NCI-H2107 treated with DMSO at 0.1 percent for 48 hours (cell line): ENCODE measurements around the gene PLXNA4.

Experiments used
- DNase-seq: peaks from one replicate; lab custom pipeline; 2025; ENCODE audit not compliant: unreplicated experiment; lab: John Stamatoyannopoulos, UW

The PLXNA4 gene

DNA sequence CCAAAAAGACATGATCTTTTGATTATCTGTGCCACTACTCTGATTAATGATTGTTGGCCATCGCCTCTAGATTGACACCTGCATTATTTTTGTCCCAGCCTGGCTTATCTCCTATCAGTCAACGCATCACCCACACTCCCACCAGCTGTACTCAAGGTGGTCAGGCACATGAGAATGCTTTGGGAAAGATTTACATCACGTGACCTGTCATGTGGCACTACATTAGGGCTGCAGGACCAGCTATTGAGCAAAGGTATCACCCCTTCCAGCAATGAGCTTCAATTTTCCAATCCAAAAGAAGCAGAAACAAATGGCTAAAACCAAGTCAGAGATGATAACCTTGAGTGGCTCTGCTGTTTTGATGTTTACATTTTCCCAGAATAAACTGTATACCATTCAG, 204.3 kb downstream of the PLXNA4 start:
- no peak for DNase-seq

DNA sequence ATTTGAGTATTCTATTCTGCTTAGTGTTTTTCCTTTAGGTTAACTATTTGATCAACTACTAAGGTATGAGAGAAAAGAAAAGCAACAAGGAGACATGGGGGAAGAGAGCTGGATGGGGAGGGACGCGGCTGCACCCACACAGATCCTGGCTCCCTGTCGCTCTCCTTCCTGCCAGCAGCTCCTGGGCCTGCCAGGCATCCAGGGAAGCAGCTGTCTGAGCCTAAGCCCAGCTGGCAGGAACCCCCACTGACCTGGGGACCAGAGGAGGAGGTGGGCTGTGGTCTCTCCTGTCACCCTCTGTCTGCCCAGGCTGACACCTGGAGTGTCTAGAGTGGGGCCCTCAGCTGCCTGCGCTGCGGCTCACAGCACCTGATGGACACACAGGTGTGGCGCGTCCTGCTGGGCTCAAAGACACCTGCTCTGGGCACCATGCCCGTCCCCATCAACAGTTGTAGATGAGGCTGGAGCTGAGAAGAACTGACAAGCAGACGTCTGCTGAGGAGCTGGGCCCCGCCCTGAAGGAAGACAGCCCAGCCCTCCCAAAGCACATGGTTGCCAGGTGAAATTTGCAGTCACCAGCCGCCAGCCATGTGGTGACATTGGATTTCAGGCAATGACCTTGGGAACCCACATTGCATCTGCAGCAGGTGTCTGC, 207.9 kb downstream of the PLXNA4 start:
- DNase-seq, result peak; percentile 87

DNA sequence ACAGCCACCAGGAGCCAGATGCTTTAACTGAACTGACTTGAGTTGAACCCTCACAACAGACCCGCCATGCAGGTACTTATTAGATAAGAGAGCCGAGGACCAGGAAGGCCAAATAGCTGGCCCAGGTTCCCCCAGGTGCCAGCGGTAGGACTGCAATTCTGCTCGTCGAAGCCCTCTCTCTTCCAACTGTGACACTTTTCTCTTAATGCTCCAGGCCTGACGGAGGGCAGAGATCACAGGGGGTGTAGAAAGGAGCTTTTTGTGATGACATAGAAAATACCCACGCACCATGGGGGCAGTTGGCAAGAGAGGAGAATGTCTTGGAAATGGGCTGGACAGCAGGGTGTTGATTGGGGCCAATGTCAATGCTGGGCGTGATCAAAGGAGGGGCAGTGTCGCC, 208.5 kb downstream of the PLXNA4 start:
- DNase-seq, result no peak

DNA sequence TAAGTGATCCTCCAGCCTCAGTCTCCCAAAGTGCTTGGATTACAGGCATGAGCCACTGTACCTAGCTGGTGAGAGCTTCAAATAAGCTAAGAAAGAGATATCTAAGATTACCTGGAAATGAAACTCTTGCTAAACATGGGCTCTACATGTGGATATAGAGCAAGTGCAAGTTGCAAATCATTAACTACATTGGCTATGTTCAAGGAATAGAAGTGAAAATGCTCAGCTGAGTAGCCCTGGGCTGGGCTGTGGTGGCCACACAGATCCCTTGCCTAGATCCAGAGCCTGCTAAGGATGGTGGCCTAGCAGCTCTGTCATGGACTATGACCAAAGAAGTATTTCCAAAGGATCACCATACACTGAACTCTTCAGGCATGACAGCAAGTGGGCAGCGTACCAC, 209.3 kb downstream of the PLXNA4 start:
- no peak for DNase-seq

DNA sequence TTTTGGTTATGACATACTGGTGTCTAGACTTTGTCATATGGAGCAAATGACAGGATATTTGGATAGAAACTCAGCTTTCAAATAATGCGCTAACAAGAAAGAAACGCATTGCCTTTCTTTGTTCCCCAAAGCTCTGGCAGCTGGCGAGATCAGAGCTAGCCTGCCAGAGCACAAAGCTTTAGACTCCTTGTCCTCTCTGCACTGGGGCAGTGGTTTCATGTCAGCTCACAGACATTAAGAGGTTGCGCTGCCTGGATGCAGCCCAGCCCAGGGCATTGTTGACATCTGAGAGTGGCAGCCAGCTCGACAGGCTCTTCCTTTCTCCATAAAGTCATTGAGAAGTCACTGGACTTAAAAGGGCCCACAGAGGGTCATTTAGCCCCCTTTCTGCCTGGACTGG, 212.0 kb downstream of the PLXNA4 start:
- DNase-seq, result no peak

DNA sequence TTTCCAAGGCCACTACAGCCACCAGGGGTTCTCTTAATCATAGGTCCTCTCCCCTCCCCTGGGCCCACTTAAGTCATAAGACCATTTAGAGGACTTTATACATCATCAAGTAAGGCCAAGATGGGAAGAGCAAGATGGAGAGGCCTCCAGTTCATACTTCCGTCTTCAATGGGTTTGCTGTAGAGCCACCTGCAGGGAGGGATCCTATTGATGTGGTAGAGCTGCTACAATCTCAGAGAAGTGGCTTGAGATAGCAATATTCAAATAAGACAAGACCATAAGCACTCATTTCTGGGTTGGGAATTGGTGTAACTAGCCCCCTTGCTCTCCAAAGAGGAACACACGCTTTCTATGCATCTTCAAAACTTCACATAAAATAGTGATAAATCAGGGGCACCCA, 214.2 kb downstream of the PLXNA4 start:
- no peak for DNase-seq

DNA sequence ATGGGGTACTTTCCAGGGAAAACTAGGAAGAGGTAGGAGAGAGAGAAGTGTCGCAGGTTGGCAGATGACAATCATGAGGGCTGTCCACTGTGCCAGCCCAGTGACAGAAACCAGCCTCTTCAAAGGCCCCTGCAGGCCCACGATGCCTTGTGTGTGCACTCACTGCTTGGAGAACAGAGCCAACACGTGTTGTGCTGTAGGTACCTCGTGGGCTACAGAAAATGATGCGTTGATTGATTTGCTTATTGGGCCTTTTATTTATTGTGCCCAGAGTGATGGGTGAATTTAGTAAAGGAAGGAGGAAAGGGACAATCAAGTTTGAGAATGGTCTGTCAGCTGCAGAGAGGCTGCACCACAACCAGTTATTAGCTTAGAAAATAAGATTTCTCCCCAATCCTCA, 215.1 kb downstream of the PLXNA4 start:
- no peak for DNase-seq

DNA sequence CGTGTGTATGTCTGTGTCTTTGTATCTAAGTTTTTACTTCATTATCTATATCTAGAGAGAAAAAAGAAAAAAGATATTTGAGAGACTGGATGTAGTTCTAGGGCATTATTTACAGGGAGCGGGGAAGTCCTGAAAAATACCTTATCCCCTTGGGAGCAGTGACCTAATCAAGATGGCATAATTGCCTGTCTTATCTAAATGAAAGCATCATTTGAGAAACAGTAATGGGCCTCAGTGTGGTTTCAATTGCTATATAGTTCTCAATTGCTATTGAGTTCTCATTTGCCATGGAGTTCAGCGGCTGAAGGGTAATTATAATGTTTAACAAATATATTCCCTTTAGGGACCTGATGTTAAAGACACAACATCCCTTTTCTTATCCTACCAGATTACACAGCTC, 216.5 kb downstream of the PLXNA4 start:
- DNase-seq, result no peak

DNA sequence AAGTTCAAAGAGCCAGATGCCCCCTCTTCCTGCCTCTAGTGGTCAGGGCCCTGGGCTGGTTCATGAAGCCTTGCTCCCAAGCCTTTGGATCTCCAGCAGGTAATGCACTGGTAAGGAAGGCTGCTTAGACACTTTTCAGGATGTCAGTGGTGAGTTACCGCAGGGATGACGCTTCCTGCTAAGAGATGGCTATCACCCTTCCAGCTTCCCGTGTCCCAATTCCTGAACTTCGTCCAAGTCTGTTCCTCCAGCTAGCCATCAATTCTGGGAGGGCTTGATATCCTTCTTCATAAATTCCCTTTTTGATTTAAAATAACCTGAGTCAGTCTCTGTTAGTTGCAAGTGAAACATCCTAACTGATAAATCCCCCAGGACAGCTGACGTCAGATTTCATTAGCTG, 221.2 kb downstream of the PLXNA4 start:
- DNase-seq, result no peak

DNA sequence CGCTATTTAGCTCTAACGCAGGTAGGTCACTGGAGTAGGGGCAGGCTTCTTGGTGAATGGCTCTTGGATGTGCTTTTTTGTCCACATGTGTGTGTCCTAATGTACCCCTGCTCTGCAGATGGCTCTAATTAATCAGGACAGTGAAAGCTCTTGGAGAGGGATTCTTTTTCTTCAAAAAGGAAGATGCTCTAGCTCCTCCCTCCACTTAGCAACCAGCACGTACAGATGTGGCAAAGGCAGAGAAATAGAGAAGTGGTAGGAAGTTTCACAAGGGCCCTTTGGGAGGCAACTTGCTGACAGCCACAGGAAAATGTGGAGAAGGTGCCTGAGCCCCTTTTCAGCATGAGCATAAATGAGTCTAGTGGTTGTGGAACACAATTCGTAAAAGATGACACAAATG, 221.7 kb downstream of the PLXNA4 start:
- no peak for DNase-seq

DNA sequence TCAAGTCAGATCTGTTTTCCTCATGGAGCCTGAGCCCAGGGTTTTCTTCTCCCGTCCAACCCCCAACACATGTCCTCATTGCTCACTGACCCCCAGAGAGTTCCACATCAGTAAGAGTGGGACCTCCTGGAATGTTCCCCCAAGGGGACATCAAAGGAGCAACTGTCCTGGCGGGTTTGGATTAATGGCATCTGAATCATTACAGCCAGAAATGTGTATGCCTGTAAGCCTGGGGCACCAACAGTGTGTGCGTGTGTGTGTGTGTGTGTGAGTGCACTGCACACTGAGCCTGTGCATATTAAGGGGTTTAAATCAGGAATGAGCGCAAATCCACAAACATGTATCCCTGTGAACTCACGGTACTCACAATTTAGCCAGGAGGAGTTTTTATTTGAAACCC, 222.3 kb downstream of the PLXNA4 start:
- no peak for DNase-seq

DNA sequence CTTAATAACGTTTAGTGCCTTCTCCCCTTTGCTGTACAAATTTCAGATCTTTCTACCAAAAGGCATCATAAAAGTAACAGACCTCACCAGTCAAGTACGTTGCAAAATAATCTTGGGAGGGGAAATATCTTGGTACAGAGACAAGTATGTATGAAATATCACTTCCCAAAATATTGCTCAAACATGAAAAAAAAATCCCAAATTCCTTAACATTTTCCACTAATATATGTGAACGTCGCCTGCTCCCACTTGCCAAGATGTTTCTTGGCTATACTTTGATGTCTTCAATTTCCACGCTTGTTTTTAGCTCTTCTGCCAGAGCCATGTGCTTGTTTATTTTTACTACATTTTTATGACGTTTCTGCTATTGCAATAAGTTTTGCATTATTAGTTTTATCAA, 223.5 kb downstream of the PLXNA4 start:
- DNase-seq, result no peak

DNA sequence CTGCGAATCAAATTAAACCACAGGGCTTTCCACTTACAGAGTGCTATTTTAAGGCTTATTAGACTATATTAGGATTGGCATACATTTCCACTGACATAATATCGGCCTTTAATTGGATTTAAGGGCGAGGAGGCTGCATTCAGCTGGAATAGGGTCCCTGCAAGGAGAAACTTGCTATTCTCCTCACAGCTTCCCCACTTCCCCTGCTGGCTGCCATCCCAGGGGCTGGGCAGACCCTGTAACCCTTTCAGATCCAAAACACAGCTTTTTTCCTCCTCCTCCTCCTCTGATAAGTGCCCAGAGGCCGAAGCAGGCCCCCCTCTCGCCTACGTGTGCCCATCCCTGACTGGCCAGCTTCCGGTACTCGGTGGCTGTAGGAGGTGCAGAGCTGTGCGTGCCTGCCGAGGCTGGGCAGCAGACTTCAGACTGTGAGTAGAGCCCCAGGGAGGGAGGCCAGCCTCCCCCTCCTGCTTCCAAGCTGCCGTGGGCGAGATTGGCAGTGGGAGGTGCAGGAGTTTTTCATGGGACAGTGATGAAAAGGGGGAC, 224.2 kb downstream of the PLXNA4 start:
- DNase-seq, result no peak

DNA sequence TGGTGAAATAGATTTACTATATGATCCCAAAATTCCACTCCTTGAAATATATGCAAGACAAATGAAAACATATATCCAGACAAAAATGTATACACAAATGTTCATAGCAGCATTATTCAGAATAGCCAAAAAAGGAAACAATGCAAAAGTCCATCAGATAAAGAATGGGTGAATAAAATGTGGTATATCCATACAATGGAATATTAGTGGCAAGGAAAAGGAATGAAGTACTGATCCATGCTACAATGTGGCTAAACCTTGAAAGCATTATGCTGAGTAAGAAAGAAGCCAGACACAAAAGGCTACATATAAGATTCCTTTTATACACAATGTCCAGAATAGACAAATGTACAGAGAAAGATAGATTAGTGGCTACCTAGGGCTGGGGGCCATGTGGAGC, 225.5 kb downstream of the PLXNA4 start:
- DNase-seq, result no peak

DNA sequence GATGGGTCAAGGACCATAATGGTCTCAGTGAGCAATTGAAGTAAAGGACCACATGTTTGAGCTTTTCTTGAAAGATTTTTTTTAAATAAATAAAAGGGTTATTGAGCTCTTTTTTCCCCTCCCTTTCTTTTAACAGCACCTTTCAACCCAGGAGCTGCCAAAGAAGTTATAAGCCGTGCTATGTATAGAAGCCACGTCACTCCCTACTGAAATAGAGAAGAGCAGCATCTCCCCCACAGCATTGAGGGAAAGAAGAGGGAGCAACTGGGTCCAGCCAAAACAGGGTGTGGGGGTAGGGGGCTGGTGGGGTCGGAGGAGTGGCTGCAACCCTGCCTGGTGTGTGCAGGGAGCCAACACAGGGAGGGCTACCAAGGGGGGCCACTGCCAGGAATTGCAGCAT, 227.2 kb downstream of the PLXNA4 start:
- DNase-seq, result no peak

DNA sequence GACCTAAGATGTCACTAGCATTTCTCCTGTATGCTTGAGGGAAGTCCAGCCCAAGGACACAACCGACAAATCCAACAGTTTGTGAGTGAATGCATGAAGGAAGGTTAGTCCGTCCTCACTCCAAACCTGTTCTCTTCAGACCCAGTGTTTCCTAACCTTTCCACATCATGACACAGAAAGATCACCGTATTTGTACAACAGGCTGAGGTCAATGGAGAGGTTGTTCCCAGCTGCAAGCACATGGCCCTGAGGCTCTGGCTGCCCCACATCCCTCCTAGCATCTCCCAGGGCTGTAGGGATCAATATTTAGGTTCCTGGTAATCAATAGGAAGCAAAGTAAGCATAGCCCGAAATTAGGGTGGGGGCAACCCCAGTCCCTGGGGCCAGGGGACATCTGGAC, 227.9 kb downstream of the PLXNA4 start:
- DNase-seq, result no peak

DNA sequence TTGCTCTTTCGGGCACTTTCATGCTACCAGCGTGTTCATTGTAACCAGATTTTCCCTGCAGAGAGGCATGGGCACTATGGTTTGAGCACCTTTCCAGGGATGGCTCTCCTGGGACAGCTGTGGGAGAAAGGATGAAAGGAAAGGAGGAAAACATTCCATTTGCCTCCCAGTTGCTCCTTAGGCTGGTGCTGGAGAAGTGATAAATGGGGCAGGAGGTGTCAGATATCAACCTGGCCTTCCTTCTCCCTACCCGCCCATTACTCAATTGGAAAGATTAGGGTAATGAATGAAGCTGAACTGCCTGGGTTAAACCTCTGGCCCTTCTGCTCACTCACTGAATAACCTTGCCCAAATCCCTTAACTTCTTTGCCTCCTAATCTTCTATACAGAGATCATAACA, 228.4 kb downstream of the PLXNA4 start:
- no peak for DNase-seq

DNA sequence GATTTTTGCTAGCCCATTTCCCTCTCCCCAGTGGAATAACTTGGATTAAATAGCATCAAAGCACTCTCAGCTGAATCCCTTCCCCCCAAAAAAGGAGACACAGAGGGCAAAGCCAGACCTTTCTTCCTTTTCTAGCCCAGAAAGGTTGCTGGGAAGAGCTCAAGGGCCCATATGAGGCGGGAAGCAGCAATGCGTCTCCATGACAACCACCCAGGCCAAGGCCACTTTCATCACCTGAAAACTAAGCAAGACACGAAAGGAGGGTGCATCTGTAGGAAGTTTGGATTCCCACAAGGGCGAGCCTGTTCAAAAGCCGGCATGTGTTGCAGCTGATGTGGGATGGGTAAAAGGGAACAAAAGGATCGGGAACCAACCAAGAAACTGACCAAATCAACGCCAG, 229.1 kb downstream of the PLXNA4 start:
- DNase-seq, result no peak

DNA sequence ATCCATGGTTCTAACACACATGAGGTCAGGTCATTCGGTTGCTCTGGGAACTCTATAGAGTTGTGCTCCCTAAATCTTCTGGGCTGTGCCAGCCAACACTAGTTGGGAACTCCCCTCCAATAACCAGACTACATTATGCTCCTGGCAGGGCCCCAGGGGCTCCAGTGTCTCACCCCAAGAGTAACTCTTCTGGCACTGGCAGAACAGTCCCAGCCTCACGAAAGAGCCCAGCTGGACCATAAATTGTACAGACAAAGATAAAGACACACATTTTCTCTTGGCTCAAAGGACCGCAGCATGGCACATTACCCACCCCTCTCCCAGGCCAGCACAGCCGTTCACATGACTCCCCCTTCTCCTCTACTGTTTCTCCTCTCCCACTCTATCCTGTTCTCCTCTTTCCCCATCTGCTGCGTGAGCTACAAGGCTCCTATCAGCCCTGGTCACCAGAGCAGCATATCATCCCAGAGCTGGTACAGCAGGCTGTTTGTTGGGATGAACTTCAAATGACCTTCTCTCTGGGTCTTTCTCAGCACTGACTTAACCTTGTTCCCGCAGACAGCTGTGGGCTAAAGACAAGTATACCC, 230.6 kb downstream of the PLXNA4 start:
- DNase-seq, result no peak

DNA sequence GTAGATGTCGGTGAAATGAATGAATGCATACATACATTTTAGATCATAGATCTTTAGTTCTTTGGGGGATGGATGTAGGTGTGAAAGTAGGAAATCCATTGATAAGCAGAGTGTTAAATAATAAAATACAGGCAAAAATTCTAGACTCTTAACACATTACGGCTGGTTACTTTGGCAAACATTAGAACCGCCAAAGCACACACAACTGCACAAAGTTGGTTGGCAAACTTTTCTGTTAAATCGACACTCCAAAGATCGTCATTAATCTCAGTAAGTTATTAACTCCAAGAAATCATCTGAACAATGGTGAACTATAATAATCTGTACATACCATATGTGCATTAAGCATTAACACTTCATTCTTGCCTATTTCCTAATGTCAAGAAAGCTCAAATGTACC, 231.2 kb downstream of the PLXNA4 start:
- no peak for DNase-seq

DNA sequence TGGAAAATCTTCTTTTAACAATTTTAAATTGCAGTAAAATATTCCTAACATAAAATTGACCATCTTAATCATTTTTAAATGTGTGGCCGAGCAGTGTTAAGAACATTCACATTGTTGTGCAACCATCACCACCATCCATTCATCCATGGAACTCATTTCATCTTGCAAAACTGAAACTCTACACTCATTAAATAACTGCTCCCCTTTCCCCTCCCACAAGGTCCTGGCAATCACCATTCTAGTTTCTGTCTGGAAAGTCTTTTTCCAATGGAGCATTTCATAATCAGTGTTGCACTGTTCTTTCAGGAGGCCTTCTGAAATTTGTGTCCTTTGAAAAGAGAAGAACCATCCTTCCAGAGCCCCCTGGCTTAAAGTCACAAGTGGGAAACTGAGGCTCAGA, 233.1 kb downstream of the PLXNA4 start:
- DNase-seq, result no peak

DNA sequence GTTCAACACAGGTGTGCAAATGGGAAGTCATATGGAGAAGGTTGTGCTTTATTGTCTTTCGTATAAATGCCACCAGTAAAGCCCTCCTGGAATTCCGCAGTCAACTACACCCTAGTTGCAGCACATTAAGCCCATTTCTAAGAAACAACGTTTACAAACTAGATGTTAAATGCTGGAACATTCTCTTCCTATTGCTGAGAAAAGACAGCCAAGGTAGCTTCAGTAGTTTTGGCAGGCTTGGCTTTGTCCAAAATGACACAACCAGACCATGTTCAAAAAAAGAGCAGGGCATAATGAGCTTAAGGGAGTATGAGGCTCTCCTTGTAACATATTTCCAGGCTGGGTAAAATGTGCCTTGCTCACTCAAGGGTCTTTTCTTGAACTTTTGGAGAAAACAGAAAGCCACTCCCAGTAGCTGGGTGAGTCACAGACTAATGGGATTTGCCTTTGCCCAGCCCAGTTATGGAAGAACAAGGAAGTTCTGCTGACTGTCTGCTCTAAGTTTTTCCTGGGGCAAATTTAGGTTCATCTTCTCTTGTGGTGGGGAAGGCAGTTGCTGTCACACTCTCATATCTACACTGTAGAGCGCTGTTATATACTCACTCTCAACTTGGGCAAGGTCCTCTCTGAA, 238.7 kb downstream of the PLXNA4 start:
- no peak for DNase-seq

DNA sequence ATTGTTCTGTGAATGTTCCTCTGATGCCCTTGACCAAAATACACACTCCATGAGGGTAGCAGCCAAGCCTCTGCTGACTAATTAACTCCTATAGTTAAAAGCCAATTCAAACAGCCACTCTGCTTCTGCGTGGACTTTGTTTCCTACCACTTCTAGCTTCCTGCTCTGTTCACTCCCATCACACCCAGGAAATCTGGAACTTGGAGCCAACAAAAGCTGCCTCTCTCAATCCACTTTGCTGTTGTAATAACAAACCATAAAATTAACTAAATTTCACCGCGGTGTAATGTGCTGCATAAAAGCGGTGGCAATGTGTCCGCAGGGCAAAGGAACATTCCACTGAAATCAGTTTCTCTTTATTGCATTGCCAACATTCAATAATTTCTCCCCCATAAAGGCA, 239.5 kb downstream of the PLXNA4 start:
- DNase-seq, result no peak
